MCF 10A (cell line): ENCODE measurements around the gene SPATA13. TPM values are rescaled to one million over a fixed set of nuclear protein-coding genes. Genes with fewer than 3 reads are reported as not detected.

Experiments
- BruUV-seq: library from RNA; stranded (reverse); fragments of 400-500 nt; replicated peaks from 2 replicates; lab custom pipeline; 2021; lab: Mats Ljungman, UMichigan
- CTCF ChIA-PET: fragments of 300-600 bp; sonication (Branson Sonifier 250); formaldehyde crosslinking; extraction: SDS; loops from one replicate; lab custom pipeline; 2021; ENCODE audit warnings: antibody characterized with exemption, inconsistent platforms; lab: Yijun Ruan, JAX
- POLR2A ChIA-PET: fragments of 300-600, 350-650 bp; sonication (Branson Sonifier 250); formaldehyde crosslinking; extraction: SDS; loops from one replicate; lab custom pipeline; 2020; ENCODE audit warnings: antibody characterized with exemption, inconsistent platforms; lab: Yijun Ruan, JAX
- DNase-seq: peaks from one replicate; pipeline ENCODE4 v3.0.0-alpha.2; 2018; ENCODE audit not compliant: unreplicated experiment
- H3K27ac Mint-ChIP-seq: one replicate; pipeline ENCODE4 v1.8.0; 2022; ENCODE audit warnings: mild to moderate bottlenecking, low read depth, mixed read lengths; ENCODE audit not compliant: unreplicated experiment
- H3K27me3 Mint-ChIP-seq: one replicate; pipeline ENCODE4 v1.8.0; 2022; ENCODE audit warnings: mixed read lengths; ENCODE audit not compliant: insufficient read depth, unreplicated experiment
- H3K36me3 Mint-ChIP-seq: one replicate; pipeline ENCODE4 v1.8.0; 2022; ENCODE audit warnings: mild to moderate bottlenecking, moderate library complexity, mixed read lengths; ENCODE audit not compliant: insufficient read depth, unreplicated experiment
- H3K4me1 Mint-ChIP-seq: one replicate; pipeline ENCODE4 v1.8.0; 2022; ENCODE audit warnings: mixed read lengths; ENCODE audit not compliant: insufficient read depth, unreplicated experiment
- H3K4me3 Mint-ChIP-seq: one replicate; pipeline ENCODE4 v1.8.0; 2022; ENCODE audit warnings: mild to moderate bottlenecking, moderate library complexity, mixed read lengths; ENCODE audit not compliant: unreplicated experiment
- H3K9me3 Mint-ChIP-seq: one replicate; pipeline ENCODE4 v1.8.0; 2022; ENCODE audit warnings: mixed read lengths; ENCODE audit not compliant: unreplicated experiment
- intact Hi-C: fragments of 100-400 bp; cut with micrococcal nuclease; formaldehyde crosslinking; loops from 2 replicates; pipeline ENCODE4 v1.14.1; 2022
- total RNA-seq: library from RNA; stranded (reverse); gene quantifications from 2 replicates; pipeline ENCODE4 v1.2.3, GENCODE V29; 2022
- TF ChIP-seq, protein P1 (sequence below): fragments of 200-600 bp; IDR thresholded peaks from one replicate; pipeline ENCODE4 v1.8.0; 2022; ENCODE audit warnings: antibody characterized with exemption, mild to moderate bottlenecking; ENCODE audit not compliant: unreplicated experiment

SPATA13 gene
- total RNA-seq, 1 experiment from 2014 or later, result 2.2 TPM

DNA sequence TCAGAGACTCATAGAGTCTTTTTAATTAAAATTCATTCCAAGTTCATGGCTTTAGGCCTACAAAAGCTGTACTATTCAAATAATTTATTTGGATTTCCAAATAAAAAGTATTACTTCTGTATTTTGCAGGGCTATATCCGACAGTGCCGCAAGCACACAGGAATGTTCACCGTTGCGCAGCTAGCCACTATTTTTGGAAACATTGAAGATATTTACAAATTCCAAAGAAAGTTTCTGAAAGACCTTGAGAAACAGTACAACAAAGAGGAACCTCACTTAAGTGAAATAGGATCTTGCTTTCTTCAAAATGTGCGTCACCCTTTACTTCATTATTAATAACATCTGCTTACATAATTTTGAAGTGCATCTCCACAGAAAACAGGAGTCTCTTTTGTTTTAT lies 128.3 kb downstream of the SPATA13 start:
- POLR2A ChIA-PET, result no interaction called here
- no peaks in the 10 kb centered on the region for H3K9me3 Mint-ChIP-seq
- no peak overlapping the region for H3K4me3 Mint-ChIP-seq
- CTCF ChIA-PET, result no interaction called here
- H3K27ac Mint-ChIP-seq, result no peak overlapping the region
- DNase-seq, result no peak
- no peaks in the 10 kb centered on the region for H3K4me1 Mint-ChIP-seq
- peaks cover 5% of the 10 kb centered on the region for H3K36me3 Mint-ChIP-seq
- H3K27me3 Mint-ChIP-seq, result no peaks in the 10 kb centered on the region
- TF ChIP-seq, protein P1, sequence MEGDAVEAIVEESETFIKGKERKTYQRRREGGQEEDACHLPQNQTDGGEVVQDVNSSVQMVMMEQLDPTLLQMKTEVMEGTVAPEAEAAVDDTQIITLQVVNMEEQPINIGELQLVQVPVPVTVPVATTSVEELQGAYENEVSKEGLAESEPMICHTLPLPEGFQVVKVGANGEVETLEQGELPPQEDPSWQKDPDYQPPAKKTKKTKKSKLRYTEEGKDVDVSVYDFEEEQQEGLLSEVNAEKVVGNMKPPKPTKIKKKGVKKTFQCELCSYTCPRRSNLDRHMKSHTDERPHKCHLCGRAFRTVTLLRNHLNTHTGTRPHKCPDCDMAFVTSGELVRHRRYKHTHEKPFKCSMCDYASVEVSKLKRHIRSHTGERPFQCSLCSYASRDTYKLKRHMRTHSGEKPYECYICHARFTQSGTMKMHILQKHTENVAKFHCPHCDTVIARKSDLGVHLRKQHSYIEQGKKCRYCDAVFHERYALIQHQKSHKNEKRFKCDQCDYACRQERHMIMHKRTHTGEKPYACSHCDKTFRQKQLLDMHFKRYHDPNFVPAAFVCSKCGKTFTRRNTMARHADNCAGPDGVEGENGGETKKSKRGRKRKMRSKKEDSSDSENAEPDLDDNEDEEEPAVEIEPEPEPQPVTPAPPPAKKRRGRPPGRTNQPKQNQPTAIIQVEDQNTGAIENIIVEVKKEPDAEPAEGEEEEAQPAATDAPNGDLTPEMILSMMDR, result no peak
- intact Hi-C loops, result no loop called here
- BruUV-seq, result no TSS peak

DNA sequence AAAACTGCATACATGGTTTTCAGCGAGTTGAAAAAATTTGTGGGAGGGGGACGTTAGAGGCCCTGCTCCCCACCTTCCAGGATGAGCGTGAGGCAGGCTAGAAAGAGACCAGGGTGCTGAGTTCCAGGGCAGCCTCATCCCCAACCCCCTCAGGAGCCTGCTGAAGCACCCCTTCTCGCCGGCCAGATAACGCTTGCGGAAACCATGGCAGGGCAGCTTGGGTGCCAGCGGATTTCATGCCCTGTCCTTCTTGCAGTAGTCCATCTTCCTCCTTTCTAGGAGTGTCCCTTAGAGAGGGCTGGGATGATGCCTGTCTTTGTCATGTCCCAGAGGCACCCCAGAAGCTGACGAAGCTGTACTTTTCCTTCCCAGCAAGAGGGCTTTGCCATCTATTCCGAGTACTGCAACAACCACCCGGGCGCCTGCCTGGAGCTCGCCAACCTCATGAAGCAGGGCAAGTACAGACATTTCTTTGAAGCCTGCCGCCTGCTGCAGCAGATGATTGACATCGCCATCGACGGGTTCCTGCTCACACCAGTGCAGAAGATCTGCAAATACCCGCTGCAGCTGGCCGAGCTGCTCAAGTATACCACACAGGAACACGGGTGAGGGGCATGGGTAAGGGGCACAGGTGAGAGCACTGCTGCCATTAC lies 129.9 kb downstream of the SPATA13 start:
- Mint-ChIP-seq H3K4me1 (no peaks in the 10 kb centered on the region), H3K27ac (no peak overlapping the region), H3K36me3 (peaks cover 5% of the 10 kb centered on the region), H3K27me3 (no peaks in the 10 kb centered on the region), H3K9me3 (no peaks in the 10 kb centered on the region), H3K4me3 (no peak overlapping the region)
- CTCF ChIA-PET, result interaction anchor here (0.6 kb wide), 1 partner anchor 313 kb away, joined by 3 read pairs; no protein-coding TSS in a partner anchor
- DNase-seq, result no peak
- BruUV-seq, result no TSS peak
- intact Hi-C loops, result no loop called here
- TF ChIP-seq, protein P1, result no peak
- POLR2A ChIA-PET, result no interaction called here

DNA sequence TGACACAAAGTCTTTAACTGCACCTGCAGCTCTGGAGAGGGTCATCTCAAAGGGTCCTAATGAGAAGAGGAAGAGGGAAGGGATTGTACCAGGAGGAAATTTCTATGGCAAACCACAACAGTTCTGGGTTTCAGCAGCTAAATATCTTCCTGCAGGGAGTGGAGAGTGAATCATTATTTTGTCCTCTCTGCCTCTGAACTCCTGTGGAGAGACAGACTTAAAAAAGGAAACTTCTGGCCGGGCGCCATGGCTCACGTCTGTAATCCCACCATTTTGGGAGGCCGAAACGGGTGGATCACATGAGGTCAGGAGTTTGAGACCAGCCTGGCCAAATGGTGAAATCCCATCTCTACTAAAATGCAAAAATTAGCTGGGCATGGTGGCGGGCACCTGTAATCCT lies 132.0 kb downstream of the SPATA13 start:
- no peak for DNase-seq
- no TSS peak for BruUV-seq
- no peaks in the 10 kb centered on the region for H3K36me3 Mint-ChIP-seq
- H3K4me1 Mint-ChIP-seq, result no peaks in the 10 kb centered on the region
- intact Hi-C loops, result no loop called here
- H3K27me3 Mint-ChIP-seq, result no peaks in the 10 kb centered on the region
- no peaks in the 10 kb centered on the region for H3K9me3 Mint-ChIP-seq
- ChIA-PET POLR2A (no interaction called here), CTCF (no interaction called here)
- TF ChIP-seq, protein P1, result no peak
- H3K4me3 Mint-ChIP-seq, result no peak overlapping the region
- no peak overlapping the region for H3K27ac Mint-ChIP-seq

DNA sequence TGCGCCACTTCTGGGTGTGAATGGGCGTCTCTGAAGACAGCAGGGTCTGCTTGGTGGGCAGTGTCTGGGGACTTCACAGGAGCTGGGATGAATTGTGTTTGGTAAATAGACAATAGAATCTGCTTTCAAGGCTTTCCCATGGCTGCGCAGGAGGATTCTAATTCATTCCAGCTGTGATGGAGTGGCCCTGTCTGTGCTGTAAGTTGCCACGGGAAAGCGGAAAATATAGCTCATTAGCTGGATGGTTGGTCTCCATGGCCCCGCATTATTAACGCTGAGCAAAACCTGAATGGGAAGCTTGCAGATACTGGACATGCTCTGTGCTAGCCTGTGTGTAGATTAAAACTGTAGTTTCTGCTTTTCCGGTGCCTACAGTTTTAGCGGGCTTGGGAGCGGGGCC lies 133.2 kb downstream of the SPATA13 start:
- Mint-ChIP-seq H3K9me3 (no peaks in the 10 kb centered on the region), H3K27ac (no peak overlapping the region), H3K36me3 (no peaks in the 10 kb centered on the region), H3K4me3 (no peak overlapping the region), H3K27me3 (no peaks in the 10 kb centered on the region), H3K4me1 (no peaks in the 10 kb centered on the region)
- ChIA-PET POLR2A (interaction anchor here (0.8 kb wide), 1 partner anchor 10 kb away, joined by 3 read pairs; no protein-coding TSS in a partner anchor), CTCF (no interaction called here)
- no peak for DNase-seq
- TF ChIP-seq, protein P1, result no peak
- BruUV-seq, result no TSS peak
- intact Hi-C loops, result no loop called here
